ENCODE data around the gene IRF2. TPM values are rescaled to one million over a fixed set of nuclear protein-coding genes. Genes with fewer than 3 reads are reported as not detected.

IRF2 gene
- total RNA-seq, 1 donor from 2014 or later = 21.8 TPM

GRCh38 chr4:184500748-184501589 lies 26.6 kb upstream of the IRF2 start:
- Mint-ChIP-seq H3K27ac (ENCODE audit: unreplicated experiment) (no peak overlapping the region), H3K4me3 (ENCODE audit: unreplicated experiment) (no peak overlapping the region), H3K27me3 (ENCODE audit: unreplicated experiment) (no peaks in the 10 kb centered on the region), H3K4me1 (ENCODE audit: unreplicated experiment) (no peaks in the 10 kb centered on the region), H3K9me3 (ENCODE audit: unreplicated experiment) (no peaks in the 10 kb centered on the region), H3K36me3 (ENCODE audit: unreplicated experiment) (no peaks in the 10 kb centered on the region)
- TF ChIP-seq CTCF (IDR thresholded peaks at IDR 0.05) = no peak
- no peak for DNase-seq (ENCODE audit: extremely low spot score, unreplicated experiment)

DNA sequence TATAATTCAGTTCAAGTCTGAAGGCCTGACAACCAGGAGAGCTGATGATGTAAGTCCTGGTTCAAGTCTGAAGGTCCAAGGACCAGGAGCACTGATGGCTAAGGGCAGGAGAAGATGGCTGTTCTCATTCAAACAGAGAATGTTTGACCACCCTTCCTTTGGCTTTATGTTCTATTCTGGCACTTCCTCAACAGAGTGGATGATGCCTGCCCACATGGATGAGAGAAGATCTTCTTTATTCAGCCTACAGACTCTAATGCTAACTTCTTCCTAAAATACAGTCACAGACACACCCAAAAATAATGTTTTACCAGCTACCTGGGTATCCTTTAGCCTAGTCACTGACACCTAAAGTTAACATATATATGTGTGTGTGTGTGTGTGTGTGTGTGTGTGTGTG lies 25.6 kb upstream of the IRF2 start:
- Mint-ChIP-seq H3K36me3 (ENCODE audit: unreplicated experiment) (no peaks in the 10 kb centered on the region), H3K27ac (ENCODE audit: unreplicated experiment) (no peak overlapping the region), H3K27me3 (ENCODE audit: unreplicated experiment) (no peaks in the 10 kb centered on the region), H3K4me3 (ENCODE audit: unreplicated experiment) (no peak overlapping the region), H3K4me1 (ENCODE audit: unreplicated experiment) (no peaks in the 10 kb centered on the region), H3K9me3 (ENCODE audit: unreplicated experiment) (no peaks in the 10 kb centered on the region)
- TF ChIP-seq CTCF (IDR thresholded peaks at IDR 0.05) = no peak
- DNase-seq (ENCODE audit: extremely low spot score, unreplicated experiment) = no peak

DNA sequence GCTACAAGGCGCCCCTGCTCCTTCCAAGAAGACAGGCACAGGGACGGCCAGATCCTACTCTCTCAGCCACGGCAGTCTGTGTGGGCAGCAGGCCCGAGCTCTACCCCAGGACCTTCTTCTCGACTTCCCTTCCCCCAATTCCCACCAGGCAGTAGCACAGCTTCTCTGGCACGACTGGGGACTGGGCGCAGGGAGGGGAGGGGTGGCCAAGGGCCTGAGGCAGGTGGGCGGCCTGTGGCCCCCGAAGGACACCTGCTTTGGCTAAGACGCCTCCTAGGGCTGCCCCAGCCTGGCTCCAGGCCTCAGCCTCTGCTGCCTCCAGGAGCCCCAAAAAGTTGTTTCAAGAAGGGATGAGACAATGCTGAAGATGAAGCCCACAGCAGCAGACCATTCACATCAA lies 24.2 kb upstream of the IRF2 start:
- no peaks in the 10 kb centered on the region for H3K36me3 Mint-ChIP-seq (ENCODE audit: unreplicated experiment)
- no peak for DNase-seq (ENCODE audit: extremely low spot score, unreplicated experiment)
- H3K9me3 Mint-ChIP-seq (ENCODE audit: unreplicated experiment) = no peaks in the 10 kb centered on the region
- no peak for TF ChIP-seq CTCF (IDR thresholded peaks at IDR 0.05)
- H3K4me3 Mint-ChIP-seq (ENCODE audit: unreplicated experiment) = no peak overlapping the region
- no peaks in the 10 kb centered on the region for H3K4me1 Mint-ChIP-seq (ENCODE audit: unreplicated experiment)
- no peaks in the 10 kb centered on the region for H3K27me3 Mint-ChIP-seq (ENCODE audit: unreplicated experiment)
- H3K27ac Mint-ChIP-seq (ENCODE audit: unreplicated experiment) = no peak overlapping the region

DNA sequence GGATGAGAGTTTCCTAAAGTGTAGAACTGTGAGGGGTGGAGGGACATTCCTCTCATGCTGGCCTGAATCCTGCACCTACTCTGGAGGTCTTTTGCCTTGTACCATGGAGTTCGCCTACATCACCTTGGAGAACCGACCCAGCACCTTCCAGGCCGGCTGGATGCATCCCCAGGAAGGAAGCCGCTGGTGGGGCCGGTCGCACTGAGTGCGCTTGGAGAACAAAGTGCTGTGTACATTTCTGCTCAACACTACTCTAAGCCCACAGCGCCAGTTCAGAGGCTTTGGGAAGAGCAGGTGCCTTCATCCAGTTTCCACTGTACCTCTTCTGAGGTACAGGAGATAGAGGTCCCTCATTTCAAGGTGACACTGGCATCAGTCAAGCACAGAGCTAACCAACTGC lies 15.4 kb upstream of the IRF2 start:
- no peak overlapping the region for H3K4me3 Mint-ChIP-seq (ENCODE audit: unreplicated experiment)
- H3K9me3 Mint-ChIP-seq (ENCODE audit: unreplicated experiment) = no peaks in the 10 kb centered on the region
- H3K36me3 Mint-ChIP-seq (ENCODE audit: unreplicated experiment) = no peaks in the 10 kb centered on the region
- no peak for TF ChIP-seq CTCF (IDR thresholded peaks at IDR 0.05)
- no peak overlapping the region for H3K27ac Mint-ChIP-seq (ENCODE audit: unreplicated experiment)
- H3K4me1 Mint-ChIP-seq (ENCODE audit: unreplicated experiment) = no peaks in the 10 kb centered on the region
- DNase-seq (ENCODE audit: extremely low spot score, unreplicated experiment) = no peak
- H3K27me3 Mint-ChIP-seq (ENCODE audit: unreplicated experiment) = peaks cover 2% of the 10 kb centered on the region

- Mint-ChIP-seq H3K27ac (ENCODE audit: unreplicated experiment) (no peak overlapping the region), H3K4me1 (ENCODE audit: unreplicated experiment) (no peaks in the 10 kb centered on the region), H3K36me3 (ENCODE audit: unreplicated experiment) (no peaks in the 10 kb centered on the region), H3K27me3 (ENCODE audit: unreplicated experiment) (peaks cover 2% of the 10 kb centered on the region), H3K9me3 (ENCODE audit: unreplicated experiment) (no peaks in the 10 kb centered on the region), H3K4me3 (ENCODE audit: unreplicated experiment) (no peak overlapping the region)
- DNase-seq (ENCODE audit: extremely low spot score, unreplicated experiment) = no peak
- no peak for TF ChIP-seq CTCF (IDR thresholded peaks at IDR 0.05)
Measured at GRCh38 chr4:184487503-184487902, 13.2 kb upstream of the IRF2 start.

Measured in osteocyte (in vitro differentiated cells).